Measurements from ENCODE around the gene CCL7. TPM values are rescaled to one million over a fixed set of nuclear protein-coding genes. Genes with fewer than 3 reads are reported as not detected.
A peak's percentile ranks its signal among the peaks of the same experiment; 100 is the strongest.

CCL7 gene
- total and polyA plus RNA-seq, 2 of the 4 experiments (the other 2 are of a cell fraction): 0.18 to 0.58 TPM

GRCh38 chr17:34248511-34249024 is 21.5 kb upstream of the CCL7 start:
- peaks cover 43% of the 10 kb centered on the region for H3K4me1 ChIP-seq (ENCODE audit: control insufficient read depth, insufficient read depth, low read length)
- BruUV-seq (replicated peaks): no TSS peak
- no peak for TF ChIP-seq MAFK (IDR thresholded peaks at IDR 0.05; ENCODE audit: low read depth, low read length)
- TF ChIP-seq MXI1 (IDR thresholded peaks at IDR 0.05; ENCODE audit: borderline replicate concordance, low read depth, low read length): no peak
- TF ChIP-seq RFX5 (IDR thresholded peaks at IDR 0.05; ENCODE audit: low read depth, low read length): no peak
- TF ChIP-seq BHLHE40 (IDR thresholded peaks at IDR 0.05; ENCODE audit: low read depth, low read length): peak; percentile 23; the same call in 1 of the 2 replicates
- TF ChIP-seq ELK1 (IDR thresholded peaks at IDR 0.05; ENCODE audit: borderline replicate concordance, low read depth, low read length): no peak
- no peak for TF ChIP-seq POLR2A (IDR thresholded peaks at IDR 0.05; ENCODE audit: low read depth, low read length)
- TF ChIP-seq CHD1 (IDR thresholded peaks at IDR 0.05; ENCODE audit: low read depth, low read length): no peak
- peak; percentile 70 for TF ChIP-seq RCOR1 (IDR thresholded peaks at IDR 0.05; ENCODE audit: insufficient replicate concordance, low read length)
- no peak for TF ChIP-seq SMC3 (IDR thresholded peaks at IDR 0.05; ENCODE audit: low read depth, low read length)
- no peak for TF ChIP-seq CTCF (conservative IDR thresholded peaks at IDR 0.05; ENCODE audit: low read depth, low read length)
- TF ChIP-seq RAD21 (IDR thresholded peaks at IDR 0.05; ENCODE audit: low read length): no peak
- no peak for TF ChIP-seq USF2 (IDR thresholded peaks at IDR 0.05; ENCODE audit: low read depth, low read length)
- TF ChIP-seq MAZ (IDR thresholded peaks at IDR 0.05; ENCODE audit: borderline replicate concordance, low read depth, low read length): 0 out of 2 replicates have a peak, but pooled peaks have one; percentile 3
- TF ChIP-seq NFE2L2 (IDR thresholded peaks at IDR 0.05; ENCODE audit: low read depth, low read length): no peak
- TF ChIP-seq FOS (IDR thresholded peaks at IDR 0.05; ENCODE audit: low read depth, low read length): peak; percentile 52; the same call in 1 of the 2 replicates

More at GRCh38 chr17:34248511-34249024, 21.5 kb upstream of the CCL7 start:
- Histone ChIP-seq H3K18ac (ENCODE audit: low read depth, low read length) (peak overlapping the region; percentile 86; the same call in 1 of the 2 replicates), H3K9me1 (ENCODE audit: insufficient read depth, low read length) (peaks cover 23% of the 10 kb centered on the region), H3K4ac (ENCODE audit: low read depth, low read length) (peak overlapping the region; percentile 77), H4K8ac (ENCODE audit: low read depth in 2 of 2, low read length in 2 of 2) (peak overlapping the region; percentile 83 to 96), H3K23ac (ENCODE audit: low read depth, low read length) (peak overlapping the region; percentile 46; the same call in 1 of the 2 replicates), H4K91ac (ENCODE audit: insufficient read depth, low read depth, low read length) (peak overlapping the region; percentile 95), H2BK20ac (ENCODE audit: low read depth, low read length) (peak overlapping the region; percentile 85), H3K79me1 (ENCODE audit: low read depth in 1 of 2, low read length in 2 of 2) (no peaks in the 10 kb centered on the region), H2AFZ (replicated peaks; ENCODE audit: low read length, poor library complexity) (no peak overlapping the region), H2AK5ac (ENCODE audit: low read depth, low read length) (peak overlapping the region; percentile 23; the same call in 1 of the 2 replicates), H3K9me3 (ENCODE audit: control insufficient read depth, insufficient read depth, low read length) (no peaks in the 10 kb centered on the region), H3K4me2 (ENCODE audit: low read depth, low read length) (0 out of 2 replicates have a peak overlapping the region, but pooled peaks have one; percentile 25), H2BK120ac (ENCODE audit: low read depth, low read length) (peak overlapping the region; percentile 94), H4K5ac (ENCODE audit: low read depth, low read length) (peak overlapping the region; percentile 3; the same call in 1 of the 2 replicates), H3K27ac (ENCODE audit: insufficient read depth, low read length) (peak overlapping the region; percentile 83), H3K27me3 (ENCODE audit: control insufficient read depth, insufficient read depth, low read length) (no peaks in the 10 kb centered on the region), H3K56ac (ENCODE audit: extremely low read depth, insufficient read depth, low read length) (peak overlapping the region; percentile 42; the same call in 1 of the 2 replicates), H3K9ac (ENCODE audit: low read depth, low read length) (no peak overlapping the region), H2BK15ac (ENCODE audit: low read depth, low read length) (peak overlapping the region; percentile 91; the same call in 2 of the 3 replicates), H2BK5ac (ENCODE audit: low read depth, low read length, poor library complexity, severe bottlenecking) (peak overlapping the region; percentile 77), H4K20me1 (ENCODE audit: insufficient read depth, low read length) (no peaks in the 10 kb centered on the region), H2AK9ac (replicated peaks; ENCODE audit: low read depth, low read length, poor library complexity) (no peak overlapping the region), H3K14ac (replicated peaks; ENCODE audit: low read depth, low read length) (peak overlapping the region; percentile 73; the same call in 1 of the 2 replicates), H3K4me3 (ENCODE audit: insufficient read depth, low read depth, low read length) (no peak overlapping the region), H3K36me3 (ENCODE audit: control insufficient read depth, insufficient read depth, low read length) (no peaks in the 10 kb centered on the region)
- ATAC-seq (ENCODE audit: low read depth): peak; percentile 54
- intact Hi-C loops (cut with micrococcal nuclease): no loop called here
- dilution Hi-C loops (cut with HindIII; ENCODE audit: low sequenced_read_pairs, unreplicated experiment): no loop called here
- DNase-seq: peak; percentile 92
- WGBS, 2 experiments (ENCODE audit: extremely low coverage in 2 of 2, insufficient read length in 1 of 2): no CpG with 5 or more reads among the region's 6 CpGs
- in situ Hi-C loops (cut with MboI; ENCODE audit: low sequenced_read_pairs): loop anchor here (5.0 kb wide), 1 partner anchor 59 kb away; no protein-coding TSS in a partner anchor
- POLR2A ChIA-PET (ENCODE audit: unreplicated experiment): no interaction called here
- CTCF ChIA-PET: interaction anchor here (0.8 to 1.4 kb wide), 2 partner anchors 58 to 77 kb away, joined by 3 read pairs; no protein-coding TSS in a partner anchor
